ENCODE results near the gene MOSMO. TPM values are rescaled to one million over a fixed set of nuclear protein-coding genes. Genes with fewer than 3 reads are reported as not detected.
"Not testable (repeated sequence)": the region's sequence is repeated elsewhere in the genome, so short reads cannot be mapped to it uniquely, and the experiment has no call there.

The MOSMO gene
- total and polyA plus RNA-seq, 4 donors, result 3.9 to 13.6 (median 4.5) TPM

DNA sequence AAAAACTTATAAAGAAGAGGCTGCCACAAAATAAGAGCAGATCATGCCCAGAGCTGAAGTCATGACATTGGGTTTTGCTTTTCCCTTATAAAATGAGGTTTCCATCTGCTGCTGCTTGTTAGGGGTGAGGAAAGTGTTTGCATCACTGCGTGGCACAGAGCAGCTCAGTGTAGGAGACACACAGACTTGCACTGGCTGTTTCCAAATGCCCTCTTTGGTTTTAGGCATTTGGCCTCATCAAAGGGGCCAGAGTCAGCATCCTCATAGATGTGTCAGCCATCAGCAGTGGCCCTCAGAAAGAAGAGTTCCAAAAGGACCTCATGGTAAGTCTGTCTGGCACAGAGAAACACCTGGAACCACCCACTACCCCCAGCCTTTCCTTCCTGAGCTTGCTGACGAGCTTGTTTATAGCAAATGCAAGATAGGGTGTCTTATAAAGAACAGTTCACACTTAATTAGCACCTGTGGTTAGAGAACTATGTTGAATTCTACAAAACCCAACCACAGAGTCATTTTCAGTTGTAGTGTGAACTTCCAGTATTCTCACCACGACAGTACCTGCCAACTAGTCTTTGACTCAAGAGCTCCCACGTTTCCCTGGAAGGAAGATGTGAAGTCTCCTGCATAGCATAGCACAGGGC is 101.5 kb downstream of the MOSMO start:
- H3K9me3 ChIP-seq (ENCODE audit: control insufficient read depth in 4 of 4, low read length in 3 of 4), result no peaks in the 10 kb centered on the region
- no peaks in the 10 kb centered on the region for H3K36me3 ChIP-seq (ENCODE audit: control insufficient read depth in 4 of 4, insufficient read depth in 3 of 4, low read depth in 1 of 4, low read length in 3 of 4)
- no peaks in the 10 kb centered on the region for H3K27me3 ChIP-seq (ENCODE audit: control insufficient read depth in 4 of 4, insufficient read depth in 4 of 4, low read length in 3 of 4)
- DNase-seq (ENCODE audit: low spot score), result no peak
- no peak overlapping the region for H3K27ac ChIP-seq (ENCODE audit: low read depth in 1 of 2, low read length in 2 of 2)
- H3K4me3 ChIP-seq (ENCODE audit: low read depth in 1 of 3, low read length in 3 of 3), result no peak overlapping the region
- 46% methylated on average over 4 of the region's 4 CpGs for WGBS
- no peak overlapping the region for H3K9ac ChIP-seq (ENCODE audit: low read depth in 1 of 2, low read length in 2 of 2)
- H3K4me1 ChIP-seq (ENCODE audit: control insufficient read depth in 4 of 4, insufficient read depth in 4 of 4, low read length in 3 of 4), result peaks cover 0 to 1% (median 0%) of the 10 kb centered on the region in 4 donors
- TF ChIP-seq, protein P1, sequence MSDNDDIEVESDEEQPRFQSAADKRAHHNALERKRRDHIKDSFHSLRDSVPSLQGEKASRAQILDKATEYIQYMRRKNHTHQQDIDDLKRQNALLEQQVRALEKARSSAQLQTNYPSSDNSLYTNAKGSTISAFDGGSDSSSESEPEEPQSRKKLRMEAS (IDR thresholded peaks at IDR 0.05), result no peak
- TF ChIP-seq YY1 (IDR thresholded peaks at IDR 0.05), result no peak
- TF ChIP-seq, protein P2, sequence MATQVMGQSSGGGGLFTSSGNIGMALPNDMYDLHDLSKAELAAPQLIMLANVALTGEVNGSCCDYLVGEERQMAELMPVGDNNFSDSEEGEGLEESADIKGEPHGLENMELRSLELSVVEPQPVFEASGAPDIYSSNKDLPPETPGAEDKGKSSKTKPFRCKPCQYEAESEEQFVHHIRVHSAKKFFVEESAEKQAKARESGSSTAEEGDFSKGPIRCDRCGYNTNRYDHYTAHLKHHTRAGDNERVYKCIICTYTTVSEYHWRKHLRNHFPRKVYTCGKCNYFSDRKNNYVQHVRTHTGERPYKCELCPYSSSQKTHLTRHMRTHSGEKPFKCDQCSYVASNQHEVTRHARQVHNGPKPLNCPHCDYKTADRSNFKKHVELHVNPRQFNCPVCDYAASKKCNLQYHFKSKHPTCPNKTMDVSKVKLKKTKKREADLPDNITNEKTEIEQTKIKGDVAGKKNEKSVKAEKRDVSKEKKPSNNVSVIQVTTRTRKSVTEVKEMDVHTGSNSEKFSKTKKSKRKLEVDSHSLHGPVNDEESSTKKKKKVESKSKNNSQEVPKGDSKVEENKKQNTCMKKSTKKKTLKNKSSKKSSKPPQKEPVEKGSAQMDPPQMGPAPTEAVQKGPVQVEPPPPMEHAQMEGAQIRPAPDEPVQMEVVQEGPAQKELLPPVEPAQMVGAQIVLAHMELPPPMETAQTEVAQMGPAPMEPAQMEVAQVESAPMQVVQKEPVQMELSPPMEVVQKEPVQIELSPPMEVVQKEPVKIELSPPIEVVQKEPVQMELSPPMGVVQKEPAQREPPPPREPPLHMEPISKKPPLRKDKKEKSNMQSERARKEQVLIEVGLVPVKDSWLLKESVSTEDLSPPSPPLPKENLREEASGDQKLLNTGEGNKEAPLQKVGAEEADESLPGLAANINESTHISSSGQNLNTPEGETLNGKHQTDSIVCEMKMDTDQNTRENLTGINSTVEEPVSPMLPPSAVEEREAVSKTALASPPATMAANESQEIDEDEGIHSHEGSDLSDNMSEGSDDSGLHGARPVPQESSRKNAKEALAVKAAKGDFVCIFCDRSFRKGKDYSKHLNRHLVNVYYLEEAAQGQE (IDR thresholded peaks at IDR 0.05), result no peak
- no peak for TF ChIP-seq FOXA2 (IDR thresholded peaks at IDR 0.05)
- TF ChIP-seq EGR1 (IDR thresholded peaks at IDR 0.05; ENCODE audit: low read depth in 2 of 2), result no peak
- no peak for TF ChIP-seq TAF1 (conservative IDR thresholded peaks at IDR 0.05)

DNA sequence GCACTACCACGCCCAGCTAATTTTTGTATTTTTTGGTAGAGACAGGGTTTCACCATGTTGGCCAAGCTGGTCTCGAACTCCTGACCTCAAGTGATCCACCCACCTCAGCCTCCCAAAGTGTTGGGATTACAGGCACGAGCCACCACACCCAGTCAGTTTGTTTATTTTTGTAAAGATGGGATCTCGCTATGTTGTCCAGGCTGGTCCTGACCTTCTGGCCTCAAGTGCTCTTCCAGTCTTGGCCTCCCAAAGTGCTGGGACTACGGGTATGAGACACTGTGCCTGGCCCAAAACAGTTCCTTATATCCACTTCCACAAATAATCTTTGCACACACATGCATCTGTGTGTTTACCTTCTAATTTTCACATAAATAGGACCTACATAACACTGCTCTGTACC is 103.7 kb downstream of the MOSMO start:
- not testable (repeated sequence) for H3K27me3 ChIP-seq (ENCODE audit: control insufficient read depth in 4 of 4, insufficient read depth in 4 of 4, low read length in 3 of 4)

DNA sequence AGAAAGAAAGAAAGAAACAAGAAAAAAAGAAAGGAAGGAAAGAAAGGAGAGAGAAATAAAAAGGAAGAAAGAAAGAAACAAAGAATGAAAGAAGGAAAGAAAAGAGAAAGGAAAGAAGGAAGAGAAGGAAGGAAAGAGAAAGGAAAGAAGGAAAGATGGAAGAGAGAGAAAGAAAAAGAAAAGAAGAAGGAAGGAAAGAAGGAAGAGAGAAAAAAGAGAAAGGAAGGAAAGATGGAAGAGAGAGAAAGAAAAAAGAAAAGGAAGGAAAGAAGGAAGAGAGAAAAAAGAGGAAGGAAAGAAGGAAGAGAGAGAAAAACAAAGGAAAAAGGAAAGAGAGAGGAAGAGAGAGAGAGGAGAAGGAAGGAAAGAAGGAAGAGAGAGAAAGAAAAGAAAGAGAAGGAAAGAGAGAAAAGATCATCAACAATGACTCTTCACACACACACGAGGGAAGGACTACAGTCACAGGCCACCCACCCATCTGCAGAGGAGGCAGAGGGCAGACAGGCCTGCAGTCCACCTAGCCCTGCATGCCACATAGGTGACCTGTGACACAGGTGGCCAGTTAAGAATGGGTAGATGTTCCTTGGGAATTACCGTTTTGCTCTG is 108.3 kb downstream of the MOSMO start:
- H3K9ac ChIP-seq (ENCODE audit: low read depth in 1 of 2, low read length in 2 of 2), result no peak overlapping the region
- no peaks in the 10 kb centered on the region for H3K27me3 ChIP-seq (ENCODE audit: control insufficient read depth in 4 of 4, insufficient read depth in 4 of 4, low read length in 3 of 4)
- H3K4me3 ChIP-seq (ENCODE audit: low read depth in 1 of 3, low read length in 3 of 3), result no peak overlapping the region
- H3K36me3 ChIP-seq (ENCODE audit: control insufficient read depth in 4 of 4, insufficient read depth in 3 of 4, low read depth in 1 of 4, low read length in 3 of 4), result no peaks in the 10 kb centered on the region
- H3K9me3 ChIP-seq (ENCODE audit: control insufficient read depth in 4 of 4, low read length in 3 of 4), result no peaks in the 10 kb centered on the region
- 90% methylated on average over 2 of the region's 2 CpGs for WGBS
- no peak for DNase-seq (ENCODE audit: low spot score)
- H3K27ac ChIP-seq (ENCODE audit: low read depth in 1 of 2, low read length in 2 of 2), result no peak overlapping the region
- no peaks in the 10 kb centered on the region for H3K4me1 ChIP-seq (ENCODE audit: control insufficient read depth in 4 of 4, insufficient read depth in 4 of 4, low read length in 3 of 4)
- TF ChIP-seq FOXA1 (IDR thresholded peaks at IDR 0.05), result no peak
- no peak for TF ChIP-seq GABPA (IDR thresholded peaks at IDR 0.05 in 1 of 2, conservative IDR thresholded peaks at IDR 0.05 in 1 of 2)
- TF ChIP-seq EGR1 (IDR thresholded peaks at IDR 0.05; ENCODE audit: low read depth in 2 of 2), result no peak
- no peak for TF ChIP-seq HNF4G (IDR thresholded peaks at IDR 0.05)
- no peak for TF ChIP-seq RXRA (IDR thresholded peaks at IDR 0.05)
- TF ChIP-seq NR2F2 (IDR thresholded peaks at IDR 0.05), result no peak
- TF ChIP-seq, protein P3, sequence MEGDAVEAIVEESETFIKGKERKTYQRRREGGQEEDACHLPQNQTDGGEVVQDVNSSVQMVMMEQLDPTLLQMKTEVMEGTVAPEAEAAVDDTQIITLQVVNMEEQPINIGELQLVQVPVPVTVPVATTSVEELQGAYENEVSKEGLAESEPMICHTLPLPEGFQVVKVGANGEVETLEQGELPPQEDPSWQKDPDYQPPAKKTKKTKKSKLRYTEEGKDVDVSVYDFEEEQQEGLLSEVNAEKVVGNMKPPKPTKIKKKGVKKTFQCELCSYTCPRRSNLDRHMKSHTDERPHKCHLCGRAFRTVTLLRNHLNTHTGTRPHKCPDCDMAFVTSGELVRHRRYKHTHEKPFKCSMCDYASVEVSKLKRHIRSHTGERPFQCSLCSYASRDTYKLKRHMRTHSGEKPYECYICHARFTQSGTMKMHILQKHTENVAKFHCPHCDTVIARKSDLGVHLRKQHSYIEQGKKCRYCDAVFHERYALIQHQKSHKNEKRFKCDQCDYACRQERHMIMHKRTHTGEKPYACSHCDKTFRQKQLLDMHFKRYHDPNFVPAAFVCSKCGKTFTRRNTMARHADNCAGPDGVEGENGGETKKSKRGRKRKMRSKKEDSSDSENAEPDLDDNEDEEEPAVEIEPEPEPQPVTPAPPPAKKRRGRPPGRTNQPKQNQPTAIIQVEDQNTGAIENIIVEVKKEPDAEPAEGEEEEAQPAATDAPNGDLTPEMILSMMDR (IDR thresholded peaks at IDR 0.05; ENCODE audit: low read depth, low read length, missing input control), result no peak
- no peak for TF ChIP-seq YY1 (IDR thresholded peaks at IDR 0.05)
- no peak for TF ChIP-seq SP1 (IDR thresholded peaks at IDR 0.05)
- TF ChIP-seq, protein P4, sequence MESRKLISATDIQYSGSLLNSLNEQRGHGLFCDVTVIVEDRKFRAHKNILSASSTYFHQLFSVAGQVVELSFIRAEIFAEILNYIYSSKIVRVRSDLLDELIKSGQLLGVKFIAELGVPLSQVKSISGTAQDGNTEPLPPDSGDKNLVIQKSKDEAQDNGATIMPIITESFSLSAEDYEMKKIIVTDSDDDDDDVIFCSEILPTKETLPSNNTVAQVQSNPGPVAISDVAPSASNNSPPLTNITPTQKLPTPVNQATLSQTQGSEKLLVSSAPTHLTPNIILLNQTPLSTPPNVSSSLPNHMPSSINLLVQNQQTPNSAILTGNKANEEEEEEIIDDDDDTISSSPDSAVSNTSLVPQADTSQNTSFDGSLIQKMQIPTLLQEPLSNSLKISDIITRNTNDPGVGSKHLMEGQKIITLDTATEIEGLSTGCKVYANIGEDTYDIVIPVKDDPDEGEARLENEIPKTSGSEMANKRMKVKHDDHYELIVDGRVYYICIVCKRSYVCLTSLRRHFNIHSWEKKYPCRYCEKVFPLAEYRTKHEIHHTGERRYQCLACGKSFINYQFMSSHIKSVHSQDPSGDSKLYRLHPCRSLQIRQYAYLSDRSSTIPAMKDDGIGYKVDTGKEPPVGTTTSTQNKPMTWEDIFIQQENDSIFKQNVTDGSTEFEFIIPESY (IDR thresholded peaks at IDR 0.05), result no peak
- TF ChIP-seq TAF1 (conservative IDR thresholded peaks at IDR 0.05), result no peak
- TF ChIP-seq RAD21 (IDR thresholded peaks at IDR 0.05), result no peak
- TF ChIP-seq HNF4A (conservative IDR thresholded peaks at IDR 0.05), result no peak
- TF ChIP-seq, protein P2 (IDR thresholded peaks at IDR 0.05), result no peak

More for the DNA sequence above, 103.7 kb downstream of the MOSMO start:
- not testable (repeated sequence) for H3K9me3 ChIP-seq (ENCODE audit: control insufficient read depth in 4 of 4, low read length in 3 of 4); H3K9ac ChIP-seq (ENCODE audit: low read depth in 1 of 2, low read length in 2 of 2); H3K27ac ChIP-seq (ENCODE audit: low read depth in 1 of 2, low read length in 2 of 2); H3K4me3 ChIP-seq (ENCODE audit: low read depth in 1 of 3, low read length in 3 of 3); H3K4me1 ChIP-seq (ENCODE audit: control insufficient read depth in 4 of 4, insufficient read depth in 4 of 4, low read length in 3 of 4); H3K36me3 ChIP-seq (ENCODE audit: control insufficient read depth in 4 of 4, insufficient read depth in 3 of 4, low read depth in 1 of 4, low read length in 3 of 4); DNase-seq (ENCODE audit: low spot score)
- WGBS, result 80% methylated on average over 5 of the region's 5 CpGs

All from liver (tissue), 9 donors.